SU-DHL-6 (cell line): ENCODE data around the gene COX10.

ENCODE experiments used
- H2AFZ ChIP-seq: fragments of 200-600 bp; sonication (generic); 2 replicates; pipeline ENCODE4 v1.6.1; 2014; ENCODE audit warnings: low read depth, mild to moderate bottlenecking, moderate library complexity, mixed read lengths, antibody characterized with exemption, low read length; ENCODE audit not compliant: severe bottlenecking
- H3F3A ChIP-seq: fragments of 200-600 bp; shearing (Covaris generic); 2 replicates; pipeline ENCODE4 v1.6.0; 2016; ENCODE audit warnings: antibody characterized with exemption, mild to moderate bottlenecking; ENCODE audit not compliant: insufficient read depth
- H3K27ac ChIP-seq: fragments of 200-600 bp; sonication (generic); 2 replicates; pipeline ENCODE4 v1.5.1; 2016; ENCODE audit warnings: low read depth, mild to moderate bottlenecking, low read length, moderate library complexity, mixed read lengths
- H3K27me3 ChIP-seq: fragments of 200-600 bp; sonication (generic), shearing (Covaris generic); 2 replicates; pipeline ENCODE4 v1.6.0; 2014; ENCODE audit warnings: mild to moderate bottlenecking, low read length
- H3K36me3 ChIP-seq: fragments of 200-600 bp; sonication (generic); 2 replicates; pipeline ENCODE4 v1.6.1; 2014; ENCODE audit warnings: mild to moderate bottlenecking, low read length, mixed read lengths
- H3K4me2 ChIP-seq: fragments of 300-600, 200-600 bp; shearing (Covaris generic), sonication (generic); 2 replicates; pipeline ENCODE4 v1.6.0; 2014; ENCODE audit warnings: low read length, low read depth, mild to moderate bottlenecking; ENCODE audit not compliant: poor library complexity, severe bottlenecking
- H3K4me3 ChIP-seq: fragments of 200-600 bp; sonication (generic); 2 replicates; pipeline ENCODE4 v1.5.1; 2014; ENCODE audit warnings: antibody characterized with exemption, low read length, mild to moderate bottlenecking, mixed read lengths; ENCODE audit not compliant: insufficient read depth, poor library complexity, severe bottlenecking
- H3K79me2 ChIP-seq: fragments of 200-600 bp; sonication (generic); 2 replicates; pipeline ENCODE4 v1.6.1; 2014; ENCODE audit warnings: mild to moderate bottlenecking, low read length, moderate library complexity; ENCODE audit not compliant: insufficient read depth
- H3K9ac ChIP-seq: fragments of 200-600 bp; sonication (generic); 2 replicates; pipeline ENCODE4 v1.7.0; 2014; ENCODE audit warnings: mild to moderate bottlenecking, low read length
- H3K9me2 ChIP-seq: fragments of 200-600 bp; sonication (generic); replicated peaks from 2 replicates; pipeline ENCODE4 v1.6.1; 2014; ENCODE audit warnings: low read length; ENCODE audit not compliant: insufficient read depth
- H3K9me3 ChIP-seq: fragments of 200-600 bp; sonication (generic); 2 replicates; pipeline ENCODE4 v1.6.1; 2014; ENCODE audit warnings: low read length, mixed read lengths; ENCODE audit not compliant: insufficient read depth
- H4K20me1 ChIP-seq: fragments of 200-600 bp; sonication (generic); 2 replicates; pipeline ENCODE4 v1.6.1; 2014; ENCODE audit warnings: low read depth, mild to moderate bottlenecking, antibody characterized with exemption, low read length, moderate library complexity, mixed read lengths
- CTCF ChIP-seq: fragments of 200-600 bp; sonication (generic); IDR thresholded peaks from one replicate; pipeline ENCODE4 v1.5.1; 2017; ENCODE audit warnings: antibody characterized with exemption, mild to moderate bottlenecking, low read length, moderate library complexity; ENCODE audit not compliant: insufficient read depth, poor library complexity, severe bottlenecking
- EZH2phosphoT487 ChIP-seq: fragments of 200-600 bp; sonication (generic), shearing (Covaris generic); conservative IDR thresholded peaks from 2 replicates; pipeline ENCODE4 v1.6.1; 2018; ENCODE audit warnings: mild to moderate bottlenecking, antibody characterized with exemption, low read length, moderate library complexity, mixed read lengths

The COX10 gene

GRCh38 chr17:14205380-14205779 is 136.1 kb downstream of the COX10 start:
- H3K36me3 ChIP-seq: no peaks in the 10 kb centered on the region
- H3K27ac ChIP-seq: no peak overlapping the region
- H3K9me2 ChIP-seq: no peaks in the 10 kb centered on the region
- no peak overlapping the region for H3K4me2 ChIP-seq
- no peak overlapping the region for H3K4me3 ChIP-seq
- no peaks in the 10 kb centered on the region for H3F3A ChIP-seq
- no peaks in the 10 kb centered on the region for H4K20me1 ChIP-seq
- H3K27me3 ChIP-seq: no peaks in the 10 kb centered on the region
- no peak overlapping the region for H2AFZ ChIP-seq
- no peaks in the 10 kb centered on the region for H3K79me2 ChIP-seq
- TF ChIP-seq EZH2phosphoT487 (no peak), CTCF (no peak)
- no peaks in the 10 kb centered on the region for H3K9me3 ChIP-seq
- no peak overlapping the region for H3K9ac ChIP-seq

DNA sequence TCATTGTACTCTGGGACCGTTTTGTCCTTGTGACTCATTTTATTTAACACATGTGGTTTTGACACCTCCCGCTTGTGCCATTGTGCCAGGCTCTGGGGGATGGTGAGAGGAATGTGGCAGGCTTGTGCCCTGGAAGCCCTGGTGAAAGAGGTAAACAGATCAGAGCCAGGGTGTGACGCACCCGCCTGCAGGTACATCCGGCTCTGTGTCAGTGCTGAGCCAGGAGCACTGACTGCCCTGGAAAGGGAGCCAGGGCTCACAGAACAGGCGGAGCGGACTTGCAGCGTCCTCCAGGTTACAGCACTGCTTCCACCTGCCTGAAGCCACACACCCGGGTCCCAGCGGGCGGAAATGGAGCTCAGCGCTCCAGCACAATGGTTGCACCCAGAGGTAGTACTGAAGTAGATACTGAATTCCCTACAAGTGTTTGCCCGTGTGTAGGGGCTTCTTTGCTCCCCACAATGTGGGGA is 136.7 kb downstream of the COX10 start:
- no peaks in the 10 kb centered on the region for H3K36me3 ChIP-seq
- H3K4me2 ChIP-seq: no peak overlapping the region
- H3F3A ChIP-seq: no peaks in the 10 kb centered on the region
- H3K27me3 ChIP-seq: no peaks in the 10 kb centered on the region
- no peaks in the 10 kb centered on the region for H3K79me2 ChIP-seq
- H3K9ac ChIP-seq: no peak overlapping the region
- no peak overlapping the region for H2AFZ ChIP-seq
- TF ChIP-seq EZH2phosphoT487: no peak
- no peak for TF ChIP-seq CTCF
- H3K27ac ChIP-seq: no peak overlapping the region
- no peaks in the 10 kb centered on the region for H3K9me3 ChIP-seq
- no peaks in the 10 kb centered on the region for H4K20me1 ChIP-seq
- H3K9me2 ChIP-seq: no peaks in the 10 kb centered on the region
- no peak overlapping the region for H3K4me3 ChIP-seq

DNA sequence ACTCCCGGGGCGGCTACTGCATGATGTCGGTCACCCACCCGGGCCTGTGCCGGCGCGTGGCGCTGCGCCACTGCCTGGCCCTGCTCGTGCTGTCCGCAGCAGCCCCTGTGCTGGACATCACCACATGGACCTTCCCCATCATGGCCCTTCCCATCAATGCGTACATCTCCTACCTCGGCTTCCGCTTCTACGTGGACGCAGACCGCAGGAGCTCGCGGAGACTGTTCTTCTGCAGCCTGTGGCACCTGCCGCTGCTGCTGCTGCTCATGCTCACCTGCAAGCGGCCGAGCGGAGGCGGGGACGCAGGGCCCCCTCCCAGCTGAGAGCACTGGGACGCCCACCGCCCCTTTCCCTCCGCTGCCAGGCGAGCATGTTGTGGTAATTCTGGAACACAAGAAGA is 137.6 kb downstream of the COX10 start:
- Histone ChIP-seq H3K4me2 (no peak overlapping the region), H3K27ac (no peak overlapping the region), H3K36me3 (no peaks in the 10 kb centered on the region), H3K9me2 (no peaks in the 10 kb centered on the region), H3F3A (no peaks in the 10 kb centered on the region), H3K9ac (no peak overlapping the region), H3K79me2 (no peaks in the 10 kb centered on the region), H3K27me3 (no peaks in the 10 kb centered on the region), H2AFZ (no peak overlapping the region), H3K9me3 (no peaks in the 10 kb centered on the region), H4K20me1 (no peaks in the 10 kb centered on the region), H3K4me3 (no peak overlapping the region)
- no peak for TF ChIP-seq CTCF
- no peak for TF ChIP-seq EZH2phosphoT487
